ENCODE measurements around the gene SPATA7.
"Not testable (repeated sequence)": the region's sequence is repeated elsewhere in the genome, so short reads cannot be mapped to it uniquely, and the experiment has no call there.

Gene SPATA7
- 4.0 to 6.2 (median 5.3) reads per million in 4 donors for total RNA-seq

- DNase-seq: peak; percentile 45 to 85 (median 60)
These were observed at the start of gene SPATA7 for GRCh38 chr14:88385212-88386101. SPATA7 (plus strand) TSS chr14:88385657; CDS start chr14:88385819, 162 bp downstream.

- no peak for DNase-seq
These were observed 45.1 kb upstream of the SPATA7 start for GRCh38 chr14:88340357-88340756.

- no peak for DNase-seq
These were observed 42.5 kb upstream of the SPATA7 start for GRCh38 chr14:88342980-88343379.

- no peak for DNase-seq
These were observed 39.3 kb upstream of the SPATA7 start for GRCh38 chr14:88346048-88346639.

GRCh38 chr14:88348546-88348945 is 36.9 kb upstream of the SPATA7 start:
- DNase-seq: no peak

GRCh38 chr14:88351966-88352691 is 33.3 kb upstream of the SPATA7 start:
- DNase-seq: no peak

GRCh38 chr14:88352698-88353097 is 32.8 kb upstream of the SPATA7 start:
- DNase-seq: no peak

- no peak for DNase-seq
These were observed 31.1 kb upstream of the SPATA7 start for GRCh38 chr14:88354358-88354757.

GRCh38 chr14:88359500-88359899 is 26.0 kb upstream of the SPATA7 start:
- no peak for DNase-seq

- no peak for DNase-seq
These were observed 21.8 kb upstream of the SPATA7 start for GRCh38 chr14:88363644-88364043.

GRCh38 chr14:88364710-88365413 is 20.6 kb upstream of the SPATA7 start:
- no peak for DNase-seq

GRCh38 chr14:88369496-88369895 is 16.0 kb upstream of the SPATA7 start:
- no peak for DNase-seq

GRCh38 chr14:88379706-88380343 is 5.6 kb upstream of the SPATA7 start:
- DNase-seq: no peak

GRCh38 chr14:88380405-88380804 is 5.1 kb upstream of the SPATA7 start:
- DNase-seq: no peak

- not testable (repeated sequence) for DNase-seq
These were observed 3.8 kb upstream of the SPATA7 start for GRCh38 chr14:88381634-88382033.

- peak in 1 of 5 donors; percentile 1 for DNase-seq
These were observed 739 bp upstream of the SPATA7 start for GRCh38 chr14:88384718-88385117.

GRCh38 chr14:88386256-88386794 is 868 bp downstream of the SPATA7 start:
- DNase-seq: no peak

- no peak for DNase-seq
These were observed 3.4 kb downstream of the SPATA7 start for GRCh38 chr14:88388741-88389282.

GRCh38 chr14:88392609-88393008 is 7.2 kb downstream of the SPATA7 start:
- no peak for DNase-seq

- DNase-seq: no peak
These were observed 25.6 kb downstream of the SPATA7 start for GRCh38 chr14:88411039-88411438.

- DNase-seq: no peak
These were observed 32.1 kb downstream of the SPATA7 start for GRCh38 chr14:88417594-88417993.

GRCh38 chr14:88420187-88420586 is 34.7 kb downstream of the SPATA7 start:
- no peak for DNase-seq

All from T-helper 1 cell (primary cell).